OCI-M2 (cell line): ENCODE data around the gene NAA20.

Experiments
- DNase-seq: peaks from one replicate; lab custom pipeline; 2025; ENCODE audit not compliant: unreplicated experiment; lab: John Stamatoyannopoulos, UW

The NAA20 gene

GRCh38 chr20:20073801-20074371 lies 56.7 kb downstream of the NAA20 start:
- DNase-seq: no peak

DNA sequence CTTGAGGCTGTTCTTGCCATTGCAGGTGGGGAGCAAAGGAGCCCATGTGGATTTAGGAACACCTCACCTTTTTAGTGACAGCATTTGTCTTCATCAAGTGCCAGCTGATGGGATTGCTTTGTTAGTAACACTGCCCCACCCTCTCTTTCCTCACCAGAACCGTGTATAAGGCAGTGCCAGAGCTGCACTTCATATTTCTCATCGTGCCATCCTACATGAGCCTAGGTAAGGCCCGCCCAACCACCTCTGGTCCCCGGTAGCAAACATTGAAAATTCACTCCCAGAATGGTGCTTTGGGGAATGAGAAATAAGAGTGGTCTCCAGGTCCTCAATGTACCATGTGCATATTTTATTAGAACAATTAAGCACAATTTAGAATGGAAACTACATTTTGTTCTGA lies 57.9 kb downstream of the NAA20 start:
- no peak for DNase-seq

GRCh38 chr20:20076297-20077065 lies 59.3 kb downstream of the NAA20 start:
- no peak for DNase-seq

- no peak for DNase-seq
Measured at GRCh38 chr20:20078041-20078440, 60.9 kb downstream of the NAA20 start.

GRCh38 chr20:20079102-20079784 lies 62.1 kb downstream of the NAA20 start:
- DNase-seq: no peak
